ACC112 (cell line): ENCODE results near the gene GRIN1.

Source experiments
- H2AFZ ChIP-seq: fragments of 200-600 bp; sonication (generic); one replicate; pipeline ENCODE4 v1.6.0; 2017; ENCODE audit warnings: antibody characterized with exemption, low read length; ENCODE audit not compliant: unreplicated experiment
- H3K27ac ChIP-seq: fragments of 200-600 bp; sonication (generic); 2 replicates; pipeline ENCODE4 v1.5.1; 2014; ENCODE audit warnings: low read depth, mild to moderate bottlenecking, antibody characterized with exemption, low read length, moderate library complexity
- H3K27me3 ChIP-seq: fragments of 200-600 bp; sonication (generic); 2 replicates; pipeline ENCODE4 v1.6.1; 2014; ENCODE audit warnings: mild to moderate bottlenecking, antibody characterized with exemption, low read length, moderate library complexity, mixed read lengths; ENCODE audit not compliant: insufficient read depth
- H3K36me3 ChIP-seq: fragments of 200-600 bp; sonication (generic); 2 replicates; pipeline ENCODE4 v1.6.1; 2016; ENCODE audit warnings: mild to moderate bottlenecking, antibody characterized with exemption, low read length, moderate library complexity, mixed read lengths; ENCODE audit not compliant: insufficient read depth
- H3K4me1 ChIP-seq: fragments of 200-600 bp; sonication (generic); one replicate; pipeline ENCODE4 v1.6.1; 2016; ENCODE audit warnings: low read length, mixed read lengths; ENCODE audit not compliant: insufficient read depth, unreplicated experiment, control insufficient read depth
- H3K4me3 ChIP-seq: fragments of 200-600 bp; sonication (generic); 2 replicates; pipeline ENCODE4 v1.5.1; 2014; ENCODE audit warnings: mild to moderate bottlenecking, low read depth, low read length
- H3K79me2 ChIP-seq: fragments of 200-600 bp; sonication (generic); one replicate; pipeline ENCODE4 v1.6.0; 2016; ENCODE audit warnings: low read length; ENCODE audit not compliant: control insufficient read depth, unreplicated experiment, insufficient read depth

The GRIN1 gene

DNA sequence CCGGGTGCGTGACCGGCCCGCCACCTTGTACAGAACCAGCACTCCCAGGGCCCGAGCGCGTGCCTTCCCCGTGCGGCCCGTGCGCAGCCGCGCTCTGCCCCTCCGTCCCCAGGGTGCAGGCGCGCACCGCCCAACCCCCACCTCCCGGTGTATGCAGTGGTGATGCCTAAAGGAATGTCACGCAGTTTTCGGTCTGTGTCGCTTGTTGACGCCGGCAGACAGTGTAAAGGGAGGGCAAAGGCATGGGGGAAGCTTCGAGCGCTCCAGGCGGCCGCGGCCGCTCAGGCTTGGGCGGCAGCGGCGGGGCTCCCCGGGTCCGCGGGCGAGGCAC is 29.6 kb downstream of the GRIN1 start:
- no peak overlapping the region for H2AFZ ChIP-seq
- H3K27me3 ChIP-seq = peaks cover 73% of the 10 kb centered on the region
- no peak overlapping the region for H3K27ac ChIP-seq
- H3K4me3 ChIP-seq = peak overlapping the region; percentile 62
- H3K4me1 ChIP-seq = peaks cover 3% of the 10 kb centered on the region
- H3K79me2 ChIP-seq = no peaks in the 10 kb centered on the region
- no peaks in the 10 kb centered on the region for H3K36me3 ChIP-seq

DNA sequence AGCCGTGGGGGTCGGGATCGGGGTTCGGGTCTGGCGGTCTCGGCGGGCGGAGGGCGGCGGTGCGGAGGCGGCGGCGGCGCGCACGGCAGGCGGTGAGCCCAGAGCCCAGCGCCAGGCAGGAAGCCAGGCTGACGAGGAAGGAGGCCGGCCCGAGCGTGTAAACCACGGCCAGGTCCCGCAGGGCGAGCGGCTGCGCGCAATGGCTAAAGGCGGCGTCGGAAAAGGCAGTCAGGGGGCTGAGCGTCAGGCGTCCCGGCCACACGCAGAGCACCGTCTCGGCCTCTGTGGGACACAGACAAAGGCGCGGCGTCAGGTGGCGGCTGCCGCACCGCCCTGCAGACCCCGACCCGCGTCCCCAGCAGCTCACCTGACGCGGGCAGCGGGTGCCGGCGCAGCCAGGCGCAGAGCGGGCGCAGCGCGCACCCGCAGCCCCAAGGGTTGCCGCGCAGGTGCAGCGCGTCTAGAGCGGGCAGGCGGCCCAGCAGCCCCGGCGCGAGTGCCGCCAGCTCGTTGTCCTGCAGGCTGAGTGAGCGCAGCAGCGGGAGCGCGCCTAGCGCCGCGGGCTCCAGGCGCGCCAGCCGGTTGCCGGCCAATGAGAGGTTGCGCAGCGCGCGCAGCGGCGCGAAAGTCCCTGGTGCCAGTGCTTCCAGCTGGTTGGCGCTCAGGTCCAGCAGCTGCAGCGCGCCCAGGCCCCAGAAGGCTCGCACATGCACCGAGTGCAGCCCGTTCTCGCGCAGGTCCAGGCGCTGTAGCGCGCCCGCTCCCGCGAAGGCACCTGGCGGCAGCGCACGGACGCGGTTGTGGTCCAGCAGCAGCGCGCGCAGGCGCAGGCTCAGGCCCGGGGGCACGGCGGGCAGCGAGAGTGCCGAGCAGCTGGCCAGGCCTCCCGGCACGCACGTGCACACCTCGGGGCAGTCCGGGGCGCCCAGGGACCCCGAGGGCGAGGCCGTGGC is 30.2 kb downstream of the GRIN1 start:
- Histone ChIP-seq H3K79me2 (no peaks in the 10 kb centered on the region), H2AFZ (no peak overlapping the region), H3K27me3 (peaks cover 67% of the 10 kb centered on the region), H3K4me1 (peaks cover 3% of the 10 kb centered on the region), H3K36me3 (no peaks in the 10 kb centered on the region), H3K27ac (no peak overlapping the region), H3K4me3 (peak overlapping the region; percentile 62)

DNA sequence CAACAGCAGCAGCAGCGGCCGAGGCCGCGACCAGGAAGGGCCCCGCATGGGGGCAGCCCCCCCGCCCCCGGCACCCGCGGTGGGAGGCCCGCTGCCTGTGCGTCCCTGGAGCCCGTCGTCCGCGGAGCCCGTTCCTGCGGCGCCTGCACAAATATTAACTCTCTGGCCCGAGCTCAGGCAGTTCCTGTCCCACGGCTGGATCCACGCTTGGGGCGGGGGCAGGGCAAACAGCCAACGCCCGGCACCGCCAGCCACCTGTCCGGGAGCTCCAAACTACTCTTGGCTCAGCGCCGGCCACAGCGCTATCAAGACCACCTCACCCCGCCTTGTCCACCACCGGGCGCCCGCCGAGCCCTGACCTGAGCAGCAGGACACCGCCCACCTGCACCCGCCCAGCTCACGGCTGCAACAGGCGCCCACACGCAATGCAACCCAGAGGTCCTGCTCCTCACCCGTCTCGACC is 31.0 kb downstream of the GRIN1 start, which contains the start of gene LRRC26:
Gene LRRC26 (minus strand): TSS at position 156 of the 463 bp plus-strand sequence. CDS start 108 bp downstream, at position 48.
- Histone ChIP-seq H3K79me2 (no peaks in the 10 kb centered on the region), H3K4me1 (peaks cover 3% of the 10 kb centered on the region), H2AFZ (no peak within 1 kb of the TSS), H3K36me3 (no peaks in the 10 kb centered on the region), H3K27ac (no peak within 1 kb of the TSS), H3K27me3 (peaks cover 59% of the 10 kb centered on the region), H3K4me3 (peak within 1 kb of the TSS; percentile 62)

DNA sequence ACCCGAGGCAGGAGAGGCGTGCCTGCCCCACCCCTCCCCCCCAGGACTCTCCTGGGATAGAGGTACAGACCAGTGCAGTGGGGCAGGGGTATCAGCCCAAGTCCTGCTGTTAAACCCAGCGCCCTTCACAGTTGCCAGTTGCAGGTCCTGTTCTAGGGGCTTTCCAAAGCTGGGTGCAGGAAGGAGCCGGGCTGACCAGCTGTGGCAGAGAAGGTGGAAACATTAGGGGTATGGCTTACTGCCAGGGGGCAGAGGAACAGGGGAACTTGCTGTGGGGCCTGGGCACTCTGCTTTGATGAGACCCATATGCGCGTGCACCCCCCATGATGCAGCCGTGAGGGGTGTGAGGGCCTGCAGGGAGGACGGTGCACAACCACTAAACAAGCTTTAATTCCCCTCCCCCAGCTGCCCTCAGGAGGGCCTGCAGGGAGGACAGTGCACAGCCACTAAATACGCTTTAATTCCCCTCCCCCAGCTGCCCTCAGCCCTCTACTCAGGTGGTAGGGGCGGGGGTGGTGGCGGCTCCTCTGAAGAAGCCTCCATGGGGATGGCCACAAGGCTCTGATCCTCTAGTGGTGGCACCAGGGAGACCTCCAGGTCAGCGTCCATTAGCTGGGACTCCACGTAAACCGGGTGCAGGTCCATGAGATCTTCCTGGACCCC is 31.7 kb downstream of the GRIN1 start:
- Histone ChIP-seq H3K4me1 (peaks cover 3% of the 10 kb centered on the region), H3K27me3 (peaks cover 52% of the 10 kb centered on the region), H2AFZ (no peak overlapping the region), H3K79me2 (no peaks in the 10 kb centered on the region), H3K4me3 (no peak overlapping the region), H3K27ac (no peak overlapping the region), H3K36me3 (no peaks in the 10 kb centered on the region)

DNA sequence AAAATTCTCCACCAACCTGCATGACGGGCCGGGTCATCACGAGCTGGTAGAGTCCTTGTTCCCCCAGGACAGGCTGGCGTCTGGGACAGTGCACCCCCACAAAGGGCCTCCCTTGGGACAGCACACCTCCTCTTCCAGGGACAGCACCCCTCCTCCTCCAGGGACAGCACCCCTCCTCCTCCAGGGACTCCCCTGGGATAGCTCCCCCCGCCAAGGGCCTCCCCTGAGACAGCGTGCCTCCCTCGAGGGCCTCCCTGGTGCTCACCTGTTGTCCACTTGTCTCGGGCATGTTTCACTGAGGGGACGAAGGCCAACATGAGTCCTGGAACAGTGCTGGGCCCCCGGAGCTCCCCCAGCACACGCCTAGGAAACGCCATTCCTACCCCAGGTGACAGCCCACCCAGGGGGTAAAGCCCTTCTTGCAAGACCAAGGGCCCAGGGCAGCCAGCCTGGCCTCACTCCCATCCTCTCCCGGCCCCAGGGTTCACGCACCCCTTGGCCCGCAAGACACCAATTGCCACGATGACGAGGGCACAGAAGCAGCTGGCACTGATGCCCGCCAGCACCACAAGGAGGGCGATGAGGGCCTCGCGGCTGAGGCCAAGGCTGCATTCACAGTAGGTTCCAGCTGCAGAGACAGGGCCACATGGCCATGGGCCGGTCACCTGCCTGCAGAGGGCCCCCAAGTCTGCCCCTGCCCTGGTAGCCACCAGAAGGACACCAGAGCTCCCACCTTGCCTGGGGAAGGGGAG is 32.4 kb downstream of the GRIN1 start:
- H2AFZ ChIP-seq = no peak overlapping the region
- H3K36me3 ChIP-seq = no peaks in the 10 kb centered on the region
- H3K79me2 ChIP-seq = no peaks in the 10 kb centered on the region
- H3K27me3 ChIP-seq = peaks cover 45% of the 10 kb centered on the region
- H3K4me3 ChIP-seq = no peak overlapping the region
- peaks cover 3% of the 10 kb centered on the region for H3K4me1 ChIP-seq
- no peak overlapping the region for H3K27ac ChIP-seq

DNA sequence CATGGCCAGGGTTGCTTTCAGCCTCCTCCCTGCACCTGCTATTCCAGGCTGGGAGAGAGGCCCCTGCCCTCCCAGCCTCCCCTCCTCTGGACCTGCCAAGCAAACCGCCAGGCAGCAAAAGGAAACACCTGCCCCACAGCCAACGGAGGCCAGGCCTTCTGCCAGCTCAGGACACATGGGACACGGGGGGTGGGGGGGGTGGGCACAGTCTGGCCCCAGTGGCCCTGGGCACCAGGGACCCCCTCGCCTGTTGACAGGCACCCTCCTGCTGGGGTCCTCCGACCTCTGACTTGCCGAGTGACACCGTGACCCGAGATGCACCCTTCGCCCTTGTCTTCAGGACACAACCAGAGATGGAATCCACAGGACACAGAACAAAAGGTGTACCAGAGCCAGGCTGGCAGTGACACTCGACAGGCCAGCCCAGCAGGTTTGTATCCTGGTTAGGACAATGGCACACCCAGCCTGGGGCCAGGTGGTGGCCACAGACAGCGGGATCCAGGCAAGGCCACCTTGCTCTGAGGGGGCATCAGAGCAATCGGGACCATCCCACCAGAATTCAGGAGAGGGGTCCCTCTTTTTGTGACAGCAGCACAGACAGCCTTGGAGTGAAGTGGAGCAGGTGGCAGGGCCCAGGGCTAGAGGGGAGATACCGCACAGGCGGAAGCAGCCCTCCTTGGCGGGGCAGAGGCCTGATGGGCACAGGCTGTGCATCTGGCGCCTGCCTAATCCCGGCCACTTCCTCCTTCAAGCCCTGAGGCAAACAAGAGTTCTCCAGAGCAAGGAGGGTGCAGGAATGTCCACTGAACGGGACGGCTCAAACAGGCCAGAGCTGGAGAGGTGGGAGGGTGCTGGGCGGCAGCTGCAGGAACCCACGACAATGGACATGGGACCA is 34.2 kb downstream of the GRIN1 start:
- no peaks in the 10 kb centered on the region for H3K79me2 ChIP-seq
- no peaks in the 10 kb centered on the region for H3K36me3 ChIP-seq
- peaks cover 5% of the 10 kb centered on the region for H3K4me1 ChIP-seq
- no peak overlapping the region for H2AFZ ChIP-seq
- no peak overlapping the region for H3K27ac ChIP-seq
- H3K4me3 ChIP-seq = no peak overlapping the region
- peaks cover 27% of the 10 kb centered on the region; the same call in 1 of the 2 replicates for H3K27me3 ChIP-seq

DNA sequence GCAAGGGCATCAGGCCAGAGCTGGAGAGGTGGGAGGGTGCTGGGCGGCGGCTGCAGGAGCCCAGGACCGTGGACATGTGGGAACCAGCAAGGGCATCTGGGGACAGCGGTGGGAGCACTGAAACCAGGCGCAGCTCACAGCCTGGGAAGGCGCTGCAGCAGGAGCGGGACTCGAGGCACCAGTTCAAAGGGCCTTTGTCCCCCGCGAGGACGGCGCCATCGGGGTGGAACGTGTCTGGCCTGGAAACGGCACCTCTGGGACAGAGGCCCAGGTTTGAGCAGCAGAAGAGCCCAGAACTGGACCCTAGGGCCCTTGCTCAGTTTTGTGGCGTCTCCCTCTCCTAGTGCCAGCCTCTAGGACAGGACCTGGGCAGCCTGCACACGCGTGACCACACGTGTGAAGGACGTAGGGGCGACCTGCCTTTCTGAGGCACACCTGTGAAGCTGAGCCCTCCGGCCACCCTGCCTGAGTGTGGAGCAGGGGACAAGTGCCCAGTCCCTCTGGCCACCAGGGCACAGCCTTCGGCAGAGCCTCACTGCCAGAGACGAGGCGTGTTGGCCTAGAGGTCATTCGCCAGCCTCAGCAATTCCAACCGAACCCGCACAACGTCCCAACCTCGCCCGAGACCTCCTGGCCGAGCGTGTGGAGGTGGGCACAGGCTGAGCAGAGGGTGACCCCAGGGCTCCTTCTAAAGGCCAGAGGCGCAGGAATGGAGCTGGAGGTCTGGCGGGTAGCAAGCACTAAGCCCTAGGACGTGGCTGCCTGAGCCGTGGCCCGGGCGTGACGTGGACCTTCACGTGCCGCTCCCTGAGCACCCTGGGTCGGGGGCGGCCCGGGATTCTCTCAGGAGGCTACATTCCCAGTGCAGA is 35.1 kb downstream of the GRIN1 start:
- Histone ChIP-seq H2AFZ (no peak overlapping the region), H3K27ac (no peak overlapping the region), H3K79me2 (no peaks in the 10 kb centered on the region), H3K4me3 (no peak overlapping the region), H3K36me3 (no peaks in the 10 kb centered on the region), H3K27me3 (peaks cover 20% of the 10 kb centered on the region; the same call in 1 of the 2 replicates), H3K4me1 (peaks cover 11% of the 10 kb centered on the region)

DNA sequence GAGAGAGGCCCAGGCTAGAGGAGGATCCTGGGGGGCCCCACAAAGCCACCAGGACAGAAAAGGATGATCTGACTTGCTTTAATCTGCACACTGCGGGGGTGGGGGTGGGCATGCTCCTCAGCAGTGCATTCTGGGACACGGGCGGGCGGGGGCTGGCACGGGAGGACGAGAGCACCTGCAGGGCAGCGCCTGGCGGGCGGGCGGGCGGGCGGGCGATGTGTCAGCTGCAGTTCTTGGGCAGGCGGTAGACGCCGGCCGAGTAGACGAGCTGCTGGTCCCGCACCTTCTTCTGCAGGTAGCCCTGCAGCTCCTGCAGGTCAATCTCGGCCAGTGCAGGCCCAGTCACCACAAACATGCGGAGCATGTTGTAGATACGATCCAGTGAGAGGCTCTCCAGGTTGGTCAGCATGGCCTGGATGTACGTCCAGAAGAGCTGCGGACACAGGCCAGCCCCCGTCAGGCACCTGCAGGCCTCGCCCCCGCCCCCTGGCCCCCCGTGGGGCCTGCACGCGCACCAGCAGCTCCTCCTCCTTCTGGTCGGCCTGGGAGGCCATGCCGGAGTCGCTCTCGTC is 35.9 kb downstream of the GRIN1 start:
- no peaks in the 10 kb centered on the region for H3K79me2 ChIP-seq
- H3K36me3 ChIP-seq = no peaks in the 10 kb centered on the region
- no peak overlapping the region for H2AFZ ChIP-seq
- no peak overlapping the region for H3K4me3 ChIP-seq
- H3K27me3 ChIP-seq = peaks cover 12% of the 10 kb centered on the region; the same call in 1 of the 2 replicates
- H3K4me1 ChIP-seq = peaks cover 10% of the 10 kb centered on the region
- H3K27ac ChIP-seq = no peak overlapping the region

DNA sequence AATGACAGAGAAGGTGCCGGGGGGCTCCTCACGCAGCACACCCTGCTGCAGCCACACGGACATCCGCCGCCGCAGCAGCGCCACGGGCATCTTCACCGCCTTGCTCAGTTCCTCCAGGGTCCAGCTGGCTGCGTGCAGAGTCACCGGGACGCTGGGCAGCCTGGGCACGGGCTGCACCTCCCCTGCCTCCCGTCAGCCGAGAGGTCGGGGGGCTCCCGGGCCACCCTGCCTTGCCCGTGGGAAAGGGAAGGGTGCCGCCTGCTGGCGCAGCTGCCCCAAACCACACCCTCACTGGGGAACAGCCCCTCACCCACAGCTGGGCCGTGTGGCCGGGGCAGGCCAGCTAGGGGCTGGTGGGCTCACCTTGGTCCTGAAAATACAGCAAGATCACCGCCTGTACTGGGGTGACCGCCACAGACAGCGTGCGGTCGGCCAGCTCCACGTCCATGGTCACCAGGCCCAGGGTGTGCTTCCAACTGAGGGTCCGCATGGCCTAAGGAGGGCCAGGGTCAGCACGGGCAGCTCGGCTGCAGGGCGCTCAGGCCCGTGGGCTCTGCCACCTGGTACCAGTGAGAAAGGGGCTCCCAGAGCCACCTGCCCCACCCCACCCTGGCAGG is 36.5 kb downstream of the GRIN1 start:
- H3K79me2 ChIP-seq = no peaks in the 10 kb centered on the region
- no peak overlapping the region for H2AFZ ChIP-seq
- peaks cover 5% of the 10 kb centered on the region; the same call in 1 of the 2 replicates for H3K27me3 ChIP-seq
- H3K4me1 ChIP-seq = peaks cover 10% of the 10 kb centered on the region
- no peaks in the 10 kb centered on the region for H3K36me3 ChIP-seq
- H3K27ac ChIP-seq = no peak overlapping the region
- H3K4me3 ChIP-seq = no peak overlapping the region
